ENCODE results near the gene PDE4D. TPM values are rescaled to one million over a fixed set of nuclear protein-coding genes. Genes with fewer than 3 reads are reported as not detected.

The PDE4D gene
- total RNA-seq, 2 experiments from 2014 or later: 75.5 to 80.7 TPM

- no peak for TF ChIP-seq CTCF (IDR thresholded peaks at IDR 0.05)
- DNase-seq: no peak
- Mint-ChIP-seq H3K9me3 (no peaks in the 10 kb centered on the region), H3K4me3 (no peak overlapping the region), H3K36me3 (ENCODE audit: low read depth) (no peaks in the 10 kb centered on the region), H3K4me1 (ENCODE audit: low read depth) (peaks cover 14% of the 10 kb centered on the region), H3K27me3 (peaks cover 15% of the 10 kb centered on the region), H3K27ac (no peak overlapping the region)
- no peak for ATAC-seq
- CTCF ChIA-PET: no interaction called here
- intact Hi-C loops (cut with micrococcal nuclease): no loop called here
- POLR2A ChIA-PET: no interaction called here
Measured at GRCh38 chr5:58932057-58932612, 961.4 kb downstream of the PDE4D start.

DNA sequence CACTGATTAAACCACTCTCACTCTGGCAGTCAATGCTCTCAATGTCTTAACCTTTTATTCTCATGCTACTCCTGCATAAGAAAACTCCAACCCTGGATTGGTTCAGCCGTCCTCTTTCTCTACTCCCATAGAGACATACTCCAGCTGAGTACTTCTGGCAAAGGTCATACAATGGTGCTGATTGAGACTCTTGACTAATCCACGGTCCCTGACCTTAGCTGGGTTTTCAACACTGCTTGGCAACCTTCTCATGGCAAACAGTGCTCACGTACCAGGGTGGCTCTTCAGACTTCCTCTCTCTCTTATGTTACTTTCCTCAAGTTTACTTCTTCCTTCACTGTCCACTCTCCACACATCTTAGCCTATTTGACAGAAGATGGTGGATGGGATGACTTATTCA, 963.0 kb downstream of the PDE4D start:
- Mint-ChIP-seq H3K4me1 (ENCODE audit: low read depth) (peaks cover 28% of the 10 kb centered on the region), H3K36me3 (ENCODE audit: low read depth) (no peaks in the 10 kb centered on the region), H3K27ac (no peak overlapping the region), H3K9me3 (no peaks in the 10 kb centered on the region), H3K27me3 (peaks cover 18% of the 10 kb centered on the region), H3K4me3 (no peak overlapping the region)
- DNase-seq (no peak), ATAC-seq (no peak)
- POLR2A ChIA-PET: no interaction called here
- CTCF ChIA-PET: interaction anchor here (0.9 kb wide), 1 partner anchor 243 kb away, joined by 3 read pairs; no protein-coding TSS in a partner anchor
- intact Hi-C loops (cut with micrococcal nuclease): no loop called here
- no peak for TF ChIP-seq CTCF (IDR thresholded peaks at IDR 0.05)

DNA sequence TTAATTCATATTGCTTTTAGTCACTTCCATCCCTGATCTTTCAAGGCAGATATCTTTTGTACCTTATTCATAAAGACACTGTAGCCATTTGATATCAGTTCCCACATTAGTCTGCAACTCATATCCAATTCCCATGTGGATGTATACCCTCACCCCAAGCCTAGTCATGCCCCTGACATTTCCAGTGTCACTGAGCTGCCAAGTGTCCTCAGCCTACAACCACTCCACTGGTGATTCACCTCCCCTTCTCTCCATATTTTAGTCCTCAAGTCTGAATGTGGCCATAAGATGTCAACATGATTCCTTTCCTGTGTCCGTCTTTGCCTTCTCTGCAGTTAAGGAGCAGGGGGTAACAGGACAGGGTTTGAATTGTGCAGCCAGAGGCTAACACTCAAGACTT, 963.8 kb downstream of the PDE4D start:
- no peak for TF ChIP-seq CTCF (IDR thresholded peaks at IDR 0.05)
- H3K4me1 Mint-ChIP-seq (ENCODE audit: low read depth): peaks cover 22% of the 10 kb centered on the region
- ChIA-PET CTCF (interaction anchor here (0.9 kb wide), 1 partner anchor 244 kb away, joined by 3 read pairs; no protein-coding TSS in a partner anchor), POLR2A (no interaction called here)
- no peaks in the 10 kb centered on the region for H3K36me3 Mint-ChIP-seq (ENCODE audit: low read depth)
- DNase-seq (no peak), ATAC-seq (no peak)
- H3K4me3 Mint-ChIP-seq: no peak overlapping the region
- H3K9me3 Mint-ChIP-seq: no peaks in the 10 kb centered on the region
- peaks cover 16% of the 10 kb centered on the region for H3K27me3 Mint-ChIP-seq
- intact Hi-C loops (cut with micrococcal nuclease): no loop called here
- no peak overlapping the region for H3K27ac Mint-ChIP-seq

GRCh38 chr5:58927938-58928337, 965.6 kb downstream of the PDE4D start:
- no peak overlapping the region for H3K4me3 Mint-ChIP-seq
- H3K9me3 Mint-ChIP-seq: no peaks in the 10 kb centered on the region
- DNase-seq (no peak), ATAC-seq (no peak)
- no peak for TF ChIP-seq CTCF (IDR thresholded peaks at IDR 0.05)
- peaks cover 13% of the 10 kb centered on the region for H3K4me1 Mint-ChIP-seq (ENCODE audit: low read depth)
- POLR2A ChIA-PET: no interaction called here
- no peaks in the 10 kb centered on the region for H3K36me3 Mint-ChIP-seq (ENCODE audit: low read depth)
- no peak overlapping the region for H3K27ac Mint-ChIP-seq
- H3K27me3 Mint-ChIP-seq: peaks cover 16% of the 10 kb centered on the region
- intact Hi-C loops (cut with micrococcal nuclease): no loop called here
- CTCF ChIA-PET: interaction anchor here (1.2 kb wide), 1 partner anchor 10 kb away, joined by 3 read pairs; no protein-coding TSS in a partner anchor

GRCh38 chr5:58927181-58927580, 966.3 kb downstream of the PDE4D start:
- Mint-ChIP-seq H3K9me3 (no peaks in the 10 kb centered on the region), H3K36me3 (ENCODE audit: low read depth) (no peaks in the 10 kb centered on the region)

More at GRCh38 chr5:58927181-58927580, 966.3 kb downstream of the PDE4D start:
- Mint-ChIP-seq H3K4me3 (no peak overlapping the region), H3K27ac (no peak overlapping the region), H3K27me3 (peaks cover 16% of the 10 kb centered on the region), H3K4me1 (ENCODE audit: low read depth) (peaks cover 13% of the 10 kb centered on the region)
- TF ChIP-seq CTCF (IDR thresholded peaks at IDR 0.05): no peak
- ATAC-seq (no peak), DNase-seq (no peak)
- ChIA-PET CTCF (interaction anchor here (1.2 to 2.0 kb wide), 2 partner anchors 9 to 41 kb away, joined by 3 to 5 read pairs; no protein-coding TSS in a partner anchor), POLR2A (no interaction called here)
- intact Hi-C loops (cut with micrococcal nuclease): no loop called here
